AML-193 (cell line): ENCODE data around the gene FBLN1.
"Not testable (repeated sequence)": the region's sequence is repeated elsewhere in the genome, so short reads cannot be mapped to it uniquely, and the experiment has no call there.

Source experiments
- DNase-seq, 2 experiments: peaks; one replicate each; lab custom pipeline; 2025; lab: John Stamatoyannopoulos, UW

Gene FBLN1

DNA sequence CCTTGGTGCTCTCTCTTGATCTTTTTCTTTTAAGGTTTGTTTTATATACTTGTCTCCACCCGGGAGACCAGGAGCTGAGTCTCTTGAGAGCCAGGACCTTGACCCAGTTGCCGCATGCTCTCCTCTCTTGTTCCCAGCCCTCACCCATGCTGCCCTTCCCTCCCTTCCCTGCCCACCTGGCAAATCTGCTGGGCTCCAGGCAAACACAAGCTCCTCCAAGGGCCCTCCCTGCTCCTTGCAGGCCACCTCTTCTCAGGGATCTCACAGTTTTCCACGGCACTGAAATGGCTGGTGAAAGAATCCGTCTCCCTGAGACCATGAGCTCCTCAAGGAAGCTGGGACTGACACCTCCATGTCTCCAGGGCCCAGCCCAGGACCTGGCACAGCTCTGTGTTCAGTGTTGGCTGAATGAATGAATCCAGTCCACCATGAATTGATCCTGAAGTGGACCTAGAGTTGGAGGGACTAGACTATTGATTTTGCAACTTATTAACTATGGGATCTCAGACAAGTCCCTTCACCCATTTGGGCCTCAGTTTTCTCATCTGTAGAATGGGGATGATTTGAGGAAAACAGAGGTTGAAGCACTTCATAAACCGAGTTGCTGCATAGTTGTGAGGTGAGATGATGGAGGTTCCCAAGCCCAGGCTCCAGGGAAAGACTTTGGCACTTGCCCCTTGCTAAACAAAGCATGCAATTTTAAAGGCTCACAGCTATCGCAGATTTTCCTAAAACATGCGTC, 25.1 kb upstream of the FBLN1 start:
- no peak for DNase-seq

DNA sequence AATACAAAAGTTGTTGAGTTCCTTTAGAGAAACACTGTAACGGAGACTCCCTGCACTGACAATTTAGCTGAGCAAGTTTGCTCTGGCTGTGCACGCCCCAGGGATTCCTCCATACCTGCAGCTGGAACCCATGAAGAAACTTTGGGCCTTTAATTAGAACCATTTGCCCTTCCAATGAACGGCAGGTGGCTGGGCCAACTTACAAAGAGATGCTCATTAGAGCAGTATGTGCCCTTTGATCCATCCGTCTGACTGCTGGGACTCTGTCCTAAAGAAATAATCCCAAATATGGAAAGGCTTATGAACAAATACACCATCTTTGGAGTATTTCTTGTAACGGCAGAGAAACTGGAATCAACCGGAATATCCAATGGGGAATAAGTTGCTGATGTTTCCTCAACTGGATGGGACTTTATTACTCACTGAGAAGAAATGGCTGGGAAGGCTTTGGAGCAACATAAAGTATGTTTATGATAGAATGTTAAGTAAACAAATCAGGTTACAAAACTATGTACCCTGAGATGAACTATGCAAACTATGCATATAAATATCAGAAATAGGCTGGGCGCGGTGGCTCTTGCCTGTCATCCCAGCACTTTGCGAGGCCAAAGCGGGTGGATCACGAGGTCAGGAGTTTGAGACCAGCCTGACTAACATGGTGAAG, 24.4 kb upstream of the FBLN1 start:
- no peak for DNase-seq

DNA sequence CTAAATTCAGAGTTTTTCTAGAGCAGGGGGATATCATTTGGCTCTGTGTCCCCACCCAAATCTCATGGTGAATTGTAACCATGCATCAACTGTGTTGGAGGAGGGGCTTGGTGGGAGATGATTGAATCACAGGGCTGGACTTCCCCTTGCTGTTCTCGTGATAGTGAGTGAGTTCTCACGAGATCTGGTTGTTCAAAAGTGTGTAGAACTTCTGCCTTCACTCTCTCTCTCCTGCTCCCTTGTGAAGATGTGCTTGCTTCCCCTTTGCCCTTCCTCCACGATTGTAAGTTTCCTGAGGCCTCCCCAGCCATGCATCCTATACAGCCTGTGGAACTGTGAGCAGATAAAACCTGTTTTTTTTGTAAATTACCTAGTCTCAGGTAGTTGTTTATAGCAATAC, 22.0 kb upstream of the FBLN1 start:
- no peak for DNase-seq

DNA sequence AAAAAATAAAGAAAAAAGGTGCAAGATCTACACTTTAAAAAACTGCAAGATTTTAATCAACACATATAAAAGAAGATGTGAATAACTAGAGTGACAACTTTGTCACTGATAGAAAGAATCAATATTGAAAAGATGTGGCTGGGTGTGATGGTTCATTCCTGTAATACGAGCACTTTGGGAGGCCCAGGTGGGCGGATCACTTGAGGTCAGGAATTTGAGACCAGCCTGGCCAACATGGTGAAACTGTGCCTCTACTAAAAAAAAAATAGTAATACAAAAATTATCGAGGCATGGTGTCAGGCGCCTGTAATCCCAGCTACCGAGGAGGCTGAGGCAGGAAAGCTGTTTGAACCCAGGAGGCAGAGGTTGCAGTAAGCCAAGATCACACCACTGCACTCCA, 21.0 kb upstream of the FBLN1 start:
- no peak for DNase-seq

DNA sequence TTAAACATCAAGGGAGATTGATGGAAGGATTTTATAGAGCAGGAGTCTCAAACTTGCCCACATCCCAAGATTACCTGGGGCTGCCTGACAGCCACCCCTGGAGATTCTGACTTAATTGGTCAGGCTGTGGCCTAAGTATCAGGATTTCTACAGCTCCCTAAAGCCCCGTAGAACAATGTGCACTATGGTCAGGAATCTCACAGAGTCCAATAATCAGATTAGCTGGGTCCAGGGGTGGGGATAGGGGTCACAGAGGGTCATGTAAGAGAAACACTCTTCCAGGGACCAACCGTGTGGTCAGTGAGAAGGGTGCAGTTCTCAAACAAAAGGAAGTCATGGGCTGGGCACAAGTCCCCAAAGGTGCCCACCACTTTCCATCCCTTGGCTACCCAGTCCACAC, 20.5 kb upstream of the FBLN1 start:
- DNase-seq, result no peak

DNA sequence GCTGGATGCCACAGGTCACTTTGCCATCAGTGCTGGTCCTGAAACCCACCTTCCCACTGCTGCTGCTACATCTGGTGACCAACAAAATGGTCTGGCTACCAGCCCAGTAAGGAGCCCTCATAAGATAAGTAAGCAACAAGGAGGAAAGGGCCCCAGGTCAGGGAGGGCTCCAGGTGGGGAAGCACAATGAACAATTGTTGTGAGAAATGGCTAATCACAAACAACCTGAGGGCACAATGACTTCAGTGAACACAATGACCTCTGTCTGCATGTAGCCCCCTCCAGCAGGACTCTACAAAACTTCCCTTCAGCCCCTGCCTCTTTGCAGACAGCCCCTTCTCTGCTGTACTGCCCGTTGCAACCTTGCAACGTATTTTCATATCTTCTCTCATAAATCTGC, 19.4 kb upstream of the FBLN1 start:
- DNase-seq, result no peak

DNA sequence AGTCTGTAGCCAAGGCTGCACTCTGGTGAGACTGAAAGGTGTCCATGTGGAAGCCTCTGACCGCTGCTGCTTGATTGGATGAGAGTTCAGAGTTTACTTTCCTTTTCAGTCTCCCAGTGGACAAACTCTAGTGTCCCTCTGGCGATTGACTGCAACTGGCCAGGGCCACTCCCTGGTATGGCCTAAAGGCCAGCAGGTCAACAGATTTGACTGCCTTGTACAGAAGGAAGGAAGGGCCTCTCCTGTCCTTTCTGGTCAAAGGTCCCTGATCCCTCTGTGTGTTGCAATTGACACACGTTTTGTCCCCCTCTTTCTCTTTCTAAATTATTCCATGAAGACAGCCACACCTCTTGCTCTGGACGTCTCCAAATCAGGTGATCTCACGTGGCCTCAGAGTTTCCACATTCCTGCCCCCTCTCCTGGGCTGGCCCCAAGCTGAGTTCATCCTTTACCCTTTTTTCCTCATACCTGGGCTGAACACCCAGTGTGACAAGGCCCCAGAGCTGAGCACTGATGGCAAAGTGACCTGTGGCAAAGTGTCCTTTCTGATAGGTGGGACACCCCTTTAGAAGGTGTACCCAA, 18.7 kb upstream of the FBLN1 start:
- DNase-seq, result no peak

DNA sequence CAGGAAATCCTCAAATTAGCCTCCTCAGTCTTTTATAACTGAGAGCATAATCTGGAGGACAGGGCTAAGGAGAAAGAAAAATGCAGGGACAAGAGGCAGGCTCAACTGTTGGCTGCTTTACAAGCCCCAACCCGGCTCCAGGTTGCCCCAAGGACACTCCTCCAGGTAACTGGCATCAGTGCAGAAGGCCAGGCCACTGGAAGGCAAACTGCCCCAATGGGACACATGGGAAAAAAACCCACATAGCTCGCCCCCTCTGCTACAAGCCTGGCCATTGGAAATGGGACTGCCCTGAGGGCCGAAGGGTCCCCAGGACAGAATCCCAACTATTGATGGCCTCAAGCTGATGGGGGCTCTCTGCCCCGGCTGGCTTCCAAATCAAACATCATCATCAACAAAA, 17.9 kb upstream of the FBLN1 start:
- no peak for DNase-seq

DNA sequence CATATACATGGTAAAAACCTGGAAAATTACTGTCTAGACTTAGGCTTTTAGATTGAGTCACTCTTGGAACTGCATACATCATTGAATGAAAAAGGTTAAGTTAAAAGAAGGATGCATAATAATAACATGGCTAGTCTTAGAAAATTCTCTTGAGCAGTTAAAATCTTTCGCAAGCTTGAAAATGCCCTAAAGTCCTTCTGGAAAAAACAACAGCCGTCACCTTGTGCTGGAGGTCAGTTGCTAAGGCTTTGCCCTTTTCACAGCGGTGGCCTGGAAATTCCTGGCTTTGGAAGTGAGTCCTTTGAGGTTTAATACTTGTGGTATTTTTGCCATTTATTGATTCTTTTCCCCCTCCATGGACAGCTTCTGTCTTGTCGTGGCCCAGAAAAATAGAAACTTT, 17.4 kb upstream of the FBLN1 start:
- DNase-seq, result no peak

DNA sequence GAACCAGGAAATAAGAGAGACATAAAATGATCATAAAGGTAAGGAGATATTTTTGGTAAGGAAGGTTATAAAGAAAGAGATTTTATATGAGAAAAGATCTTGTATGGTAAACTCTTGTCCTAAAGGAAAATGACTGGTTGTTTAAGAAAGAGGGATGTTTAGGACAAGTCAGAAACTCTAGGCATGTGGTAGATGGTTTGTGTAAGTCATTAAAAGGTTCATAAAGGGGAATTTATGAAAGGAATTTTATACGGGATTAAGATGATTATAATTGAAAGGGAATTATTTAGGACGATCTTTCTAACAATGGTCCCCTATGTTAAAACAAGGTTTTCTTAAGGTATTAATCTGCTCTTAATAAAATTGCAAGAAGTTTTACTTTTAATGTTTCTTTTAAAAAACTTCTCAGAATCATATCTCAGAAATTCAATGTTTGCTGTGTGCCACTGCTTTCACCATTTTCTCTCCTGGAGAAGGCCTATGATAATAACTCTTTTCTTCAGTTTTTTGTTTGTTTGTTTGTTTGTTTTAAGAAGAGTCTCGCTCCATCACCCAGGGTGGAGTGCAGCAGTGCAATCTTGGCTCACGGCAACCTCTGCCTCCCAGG, 13.8 kb upstream of the FBLN1 start:
- no peak for DNase-seq

DNA sequence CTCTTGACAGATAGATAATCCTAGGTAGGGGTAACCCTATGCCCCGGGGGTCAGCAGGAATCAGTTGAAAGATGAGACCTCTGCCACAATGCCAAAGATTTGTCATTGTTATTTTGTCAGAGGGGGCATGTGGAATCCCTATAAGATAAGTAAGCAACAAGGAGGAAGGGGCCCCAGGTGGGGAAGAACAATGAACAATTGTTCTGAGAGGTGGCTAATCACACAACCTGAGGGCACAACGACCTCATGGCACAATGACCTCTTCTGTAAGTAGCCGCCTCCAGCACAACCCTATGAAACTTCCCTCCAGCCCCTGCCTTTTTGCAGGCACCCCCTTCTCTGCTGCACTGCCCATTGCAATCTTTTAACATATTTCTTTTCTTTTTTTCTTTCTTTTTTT, 11.8 kb upstream of the FBLN1 start:
- DNase-seq, result no peak

DNA sequence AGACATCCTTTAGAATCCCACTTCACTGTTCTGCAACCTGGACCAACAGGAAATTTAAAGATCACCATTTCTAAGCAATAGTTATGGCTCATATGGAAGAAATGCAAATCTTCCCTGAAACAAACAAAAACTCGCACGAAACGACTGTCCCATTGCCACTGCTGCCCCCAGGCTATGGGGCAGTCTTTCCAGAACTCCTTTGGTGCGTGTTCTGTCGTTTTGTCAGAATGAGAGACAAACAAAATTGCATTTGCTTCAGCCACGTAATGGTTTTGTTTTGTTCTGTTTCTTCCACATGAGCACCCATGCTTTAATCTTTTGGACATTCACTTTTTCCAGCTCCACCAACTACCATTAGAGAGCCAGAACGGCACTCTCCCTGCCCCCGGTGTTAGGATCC, 10.8 kb upstream of the FBLN1 start:
- no peak for DNase-seq

DNA sequence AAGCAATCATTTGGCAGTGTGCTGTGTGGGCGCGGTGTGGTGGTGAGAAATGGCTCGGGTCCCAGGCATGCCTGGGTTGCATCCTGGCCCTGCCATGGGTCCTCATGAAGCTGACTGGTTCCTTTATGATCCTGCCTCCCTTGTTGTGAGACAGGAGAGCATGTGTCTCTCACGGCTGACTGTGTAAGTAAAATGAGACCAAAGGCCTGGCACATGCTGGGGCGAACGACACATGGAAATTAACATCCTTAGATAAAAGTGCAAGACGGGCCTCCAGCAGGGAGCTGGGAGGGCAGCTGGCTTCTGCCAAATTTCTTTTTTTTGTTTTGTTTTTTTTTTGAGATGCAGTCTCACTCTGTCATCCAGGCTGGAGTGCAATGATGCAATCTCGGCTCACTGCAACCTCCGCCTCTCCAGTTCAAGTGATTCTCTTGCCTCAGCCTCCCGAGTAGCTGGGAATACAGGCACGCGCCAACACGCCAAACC, 9.4 kb upstream of the FBLN1 start:
- DNase-seq, result no peak

DNA sequence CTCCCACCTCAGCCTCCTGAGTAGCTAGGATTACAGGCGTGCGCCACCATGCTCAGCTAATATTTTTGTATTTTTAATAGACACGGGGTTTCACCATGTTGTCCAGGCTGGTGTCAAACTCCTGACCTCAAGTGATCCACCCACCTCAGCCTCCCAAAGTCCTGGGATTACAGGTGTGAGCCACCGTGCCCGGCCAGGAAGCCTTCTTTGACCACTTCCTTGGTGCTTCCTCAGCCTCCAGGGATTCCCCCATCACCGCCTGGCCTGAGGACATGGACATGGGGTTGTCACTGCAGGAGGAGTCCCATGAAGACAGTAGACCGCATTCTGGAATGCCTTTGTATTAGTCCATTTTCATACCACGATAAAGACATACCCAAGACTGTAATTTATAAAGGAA, 8.4 kb upstream of the FBLN1 start:
- DNase-seq, result not testable (repeated sequence)

DNA sequence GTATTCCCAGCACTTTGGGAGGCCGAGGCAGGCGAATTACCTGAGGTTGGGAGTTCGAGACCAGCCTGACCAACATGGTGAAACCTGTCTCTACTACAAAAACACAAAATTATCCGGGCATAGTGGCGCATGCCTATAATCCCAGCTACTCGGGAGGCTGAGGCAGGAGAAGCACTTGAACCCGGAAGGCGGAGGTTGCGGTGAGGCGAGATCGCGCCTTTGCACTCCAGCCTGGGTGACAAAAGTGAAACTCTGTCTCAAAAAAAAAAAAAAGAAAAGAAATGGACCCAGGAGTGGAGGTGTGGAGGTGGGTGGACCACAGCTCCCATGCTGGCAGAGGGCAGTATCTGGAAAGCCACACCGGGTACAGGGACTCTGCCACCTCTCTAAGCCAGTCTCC, 7.1 kb upstream of the FBLN1 start:
- DNase-seq, result not testable (repeated sequence)

DNA sequence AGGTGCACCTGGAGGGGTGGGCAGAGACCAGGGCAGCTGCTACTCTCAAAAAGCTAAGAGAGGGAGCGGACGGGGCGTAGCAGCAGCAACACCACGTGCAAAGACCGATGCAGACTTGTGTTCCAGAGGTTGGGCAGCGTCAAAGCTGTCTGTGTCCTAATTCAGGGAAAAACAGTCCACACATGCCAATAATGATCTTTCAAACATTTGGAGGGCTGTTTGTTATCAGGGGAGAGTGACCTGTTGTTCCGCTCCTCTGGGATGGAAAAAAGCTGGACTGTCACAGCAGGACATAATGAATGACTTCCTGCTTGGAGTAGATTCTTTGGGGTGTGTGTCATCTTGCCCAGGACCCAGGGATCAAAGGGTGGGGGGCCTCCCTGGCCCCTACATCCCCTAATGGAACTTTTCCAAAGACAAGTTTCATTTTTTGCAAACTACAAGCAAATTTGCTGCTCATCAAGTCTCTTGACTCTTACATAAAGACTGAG, 6.2 kb upstream of the FBLN1 start:
- no peak for DNase-seq

DNA sequence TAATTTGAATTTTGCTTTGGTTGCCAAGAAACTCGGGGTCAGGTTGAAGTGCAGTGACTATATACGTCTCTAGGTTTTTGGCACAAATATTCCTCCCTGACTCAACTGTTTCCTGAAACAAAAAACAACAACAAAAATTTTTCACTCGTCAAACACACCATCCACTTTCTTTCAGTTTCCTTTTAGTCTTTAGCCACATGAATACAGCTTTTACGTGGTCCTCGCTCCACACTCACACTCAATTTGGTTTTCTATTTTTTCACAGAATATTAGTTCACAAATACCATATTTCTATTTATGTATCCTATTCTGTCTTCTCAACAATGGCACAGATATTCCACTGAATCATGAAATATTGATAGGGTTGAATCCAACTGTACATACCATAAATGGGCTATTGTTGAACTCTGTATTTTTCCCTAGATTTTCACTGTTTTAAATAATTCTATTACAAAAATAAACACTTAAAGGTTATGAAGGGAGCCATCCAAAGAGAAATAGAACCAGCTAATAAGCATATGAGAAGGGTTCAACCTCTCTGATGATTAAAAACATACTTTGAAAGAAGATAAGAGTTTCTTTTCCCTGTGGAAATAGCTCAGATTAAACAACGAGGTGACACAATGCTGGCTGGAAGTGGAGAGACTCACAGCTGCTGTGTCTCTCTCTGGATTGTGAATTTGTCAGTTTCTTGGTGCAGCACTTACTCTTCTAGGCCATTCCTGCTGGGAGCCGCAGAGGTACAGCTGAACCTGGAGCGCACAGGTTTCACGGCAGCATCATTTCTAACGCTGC, 5.1 kb upstream of the FBLN1 start:
- no peak for DNase-seq

DNA sequence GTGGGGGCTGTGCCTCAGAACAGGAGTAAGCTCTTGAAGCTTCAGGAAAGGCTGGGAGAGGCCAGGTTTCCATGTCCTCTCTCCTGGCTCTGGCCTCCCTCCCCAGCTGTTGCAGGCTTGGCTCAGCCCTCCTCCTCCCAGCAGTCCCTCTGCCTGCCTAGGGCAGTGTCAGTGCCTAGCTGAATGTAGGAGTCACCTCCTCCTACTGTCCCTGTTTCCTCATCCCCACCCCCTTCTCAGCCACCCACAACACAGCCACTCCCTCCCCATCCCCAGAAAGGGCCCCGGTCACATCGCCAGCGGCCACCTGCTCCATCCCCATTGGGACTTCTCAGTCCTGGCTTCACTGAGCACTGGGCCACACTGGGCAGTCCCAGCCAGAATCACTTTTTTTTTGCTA, 2.9 kb upstream of the FBLN1 start:
- no peak for DNase-seq

DNA sequence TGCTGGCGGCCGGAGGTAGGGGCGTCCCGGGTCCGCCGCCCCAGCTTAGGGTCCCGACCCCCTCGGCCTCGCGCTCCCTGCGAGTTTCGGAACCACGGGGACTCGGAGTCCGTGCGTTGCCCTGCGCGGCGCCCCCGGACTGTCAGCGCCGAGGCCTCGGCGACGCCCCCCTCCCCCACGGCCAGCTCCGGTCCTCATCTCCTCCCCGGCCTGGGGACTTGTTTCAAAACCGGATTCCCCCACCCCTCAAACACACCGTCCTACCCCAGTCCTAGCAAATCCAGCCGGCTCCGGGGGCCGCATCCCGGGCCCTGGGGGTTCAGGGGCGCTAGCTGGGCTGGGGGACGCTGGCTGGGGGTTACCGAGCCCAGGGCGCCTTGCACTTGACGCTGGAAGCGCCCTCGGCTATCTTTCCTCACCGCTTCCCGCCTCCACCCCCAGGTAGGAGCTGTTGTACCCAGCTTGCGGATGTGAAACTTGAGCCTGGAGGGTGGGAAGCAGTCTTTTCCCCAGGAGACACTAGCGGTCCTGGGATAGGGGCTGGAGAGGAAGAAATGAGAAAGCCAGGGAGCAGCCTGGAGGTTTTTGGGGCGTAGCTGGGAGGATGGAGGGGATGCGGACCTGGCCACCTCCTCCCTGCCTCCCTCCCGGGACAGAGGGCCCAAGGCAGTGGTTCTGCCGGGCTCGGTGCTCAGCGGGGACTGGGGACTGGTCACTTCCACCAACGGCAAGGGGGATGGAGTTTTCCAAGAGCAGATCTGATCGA, 550 bp downstream of the FBLN1 start:
- DNase-seq, result no peak

DNA sequence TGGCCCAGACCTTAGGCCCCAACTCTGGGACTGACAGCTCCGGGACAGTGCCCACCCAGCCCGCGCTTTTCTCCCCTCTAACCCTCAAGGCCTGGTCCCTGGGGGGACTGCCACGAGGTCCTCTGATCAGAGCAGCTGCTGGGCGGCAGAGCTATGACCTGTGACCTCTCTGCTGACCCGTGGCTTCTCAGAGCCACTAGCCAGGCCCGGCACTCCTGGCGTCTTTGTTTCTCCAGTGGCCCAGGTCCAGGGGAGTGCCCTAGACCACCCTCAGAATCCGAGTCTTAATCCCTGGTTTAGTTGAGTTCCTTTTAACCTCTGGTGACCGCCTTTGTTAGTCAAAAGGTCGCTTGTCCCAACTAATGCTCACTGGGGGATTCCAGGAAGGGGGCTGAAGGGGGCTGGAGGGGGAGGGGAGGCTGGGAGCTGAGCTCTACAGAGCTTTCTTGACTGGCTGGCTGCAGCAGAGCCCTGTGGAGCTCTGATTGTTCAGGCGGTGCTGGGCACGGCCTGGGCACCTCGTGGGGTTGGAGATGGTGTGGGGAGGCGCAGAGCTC, 1.2 kb downstream of the FBLN1 start:
- DNase-seq, result no peak
